A549 (cell line): ENCODE data around the gene SLC49A3.

ENCODE experiments used
- RARB ChIP-seq: fragments of 250-450 bp; sonication (Bioruptor Pico); IDR thresholded peaks from 2 replicates; pipeline ENCODE4 v1.8.0; 2021; ENCODE audit warnings: mild to moderate bottlenecking, moderate library complexity
- TF ChIP-seq, protein P1 (sequence below): fragments of >200 bp; sonication (Bioruptor Twin); formaldehyde crosslinking; IDR thresholded peaks from 3 replicates; pipeline ENCODE4 v1.5.1; 2016

DNA sequence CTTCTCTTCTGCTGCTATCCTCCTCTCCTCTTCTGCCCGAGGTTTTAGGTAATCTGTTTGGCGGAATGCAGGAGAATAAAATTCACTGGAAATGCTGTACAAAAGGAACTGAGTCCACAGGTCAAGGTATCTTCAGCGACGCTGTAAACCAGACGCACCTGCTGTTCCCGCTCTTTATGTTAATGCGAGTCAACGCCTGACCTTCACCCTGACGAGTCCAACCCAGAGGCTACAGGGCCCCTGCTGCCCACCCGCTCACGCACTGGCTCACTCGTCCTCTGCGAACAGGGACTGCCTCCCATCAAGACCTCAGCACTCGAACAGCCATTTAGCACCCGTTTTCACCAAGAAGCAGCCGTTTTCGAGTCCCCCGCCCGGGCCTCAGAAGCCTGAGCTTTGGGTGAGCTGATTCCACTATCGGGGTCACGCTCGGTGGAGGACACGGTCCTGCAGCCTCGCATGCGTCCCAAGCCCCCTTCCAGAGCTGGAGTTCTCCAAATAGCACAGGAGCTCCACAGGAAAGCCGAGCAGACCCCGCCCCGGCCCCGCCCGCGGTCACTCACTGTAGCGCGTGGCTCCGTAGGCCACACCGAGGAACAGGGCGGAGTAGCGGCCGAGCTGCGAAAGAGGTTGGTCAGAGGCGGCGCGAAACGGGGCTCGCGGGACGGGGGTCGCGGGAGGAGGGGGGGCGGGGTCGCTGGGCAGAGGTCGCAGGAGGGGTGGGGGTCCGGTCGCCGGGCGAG lies 15.4 kb downstream of the SLC49A3 start:
- TF ChIP-seq, protein P1, sequence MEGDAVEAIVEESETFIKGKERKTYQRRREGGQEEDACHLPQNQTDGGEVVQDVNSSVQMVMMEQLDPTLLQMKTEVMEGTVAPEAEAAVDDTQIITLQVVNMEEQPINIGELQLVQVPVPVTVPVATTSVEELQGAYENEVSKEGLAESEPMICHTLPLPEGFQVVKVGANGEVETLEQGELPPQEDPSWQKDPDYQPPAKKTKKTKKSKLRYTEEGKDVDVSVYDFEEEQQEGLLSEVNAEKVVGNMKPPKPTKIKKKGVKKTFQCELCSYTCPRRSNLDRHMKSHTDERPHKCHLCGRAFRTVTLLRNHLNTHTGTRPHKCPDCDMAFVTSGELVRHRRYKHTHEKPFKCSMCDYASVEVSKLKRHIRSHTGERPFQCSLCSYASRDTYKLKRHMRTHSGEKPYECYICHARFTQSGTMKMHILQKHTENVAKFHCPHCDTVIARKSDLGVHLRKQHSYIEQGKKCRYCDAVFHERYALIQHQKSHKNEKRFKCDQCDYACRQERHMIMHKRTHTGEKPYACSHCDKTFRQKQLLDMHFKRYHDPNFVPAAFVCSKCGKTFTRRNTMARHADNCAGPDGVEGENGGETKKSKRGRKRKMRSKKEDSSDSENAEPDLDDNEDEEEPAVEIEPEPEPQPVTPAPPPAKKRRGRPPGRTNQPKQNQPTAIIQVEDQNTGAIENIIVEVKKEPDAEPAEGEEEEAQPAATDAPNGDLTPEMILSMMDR: no peak
- TF ChIP-seq RARB: no peak
